ENCODE measurements around the gene AHCYL2.
"Not testable (repeated sequence)": the region's sequence is repeated elsewhere in the genome, so short reads cannot be mapped to it uniquely, and the experiment has no call there.

Gene AHCYL2

DNA sequence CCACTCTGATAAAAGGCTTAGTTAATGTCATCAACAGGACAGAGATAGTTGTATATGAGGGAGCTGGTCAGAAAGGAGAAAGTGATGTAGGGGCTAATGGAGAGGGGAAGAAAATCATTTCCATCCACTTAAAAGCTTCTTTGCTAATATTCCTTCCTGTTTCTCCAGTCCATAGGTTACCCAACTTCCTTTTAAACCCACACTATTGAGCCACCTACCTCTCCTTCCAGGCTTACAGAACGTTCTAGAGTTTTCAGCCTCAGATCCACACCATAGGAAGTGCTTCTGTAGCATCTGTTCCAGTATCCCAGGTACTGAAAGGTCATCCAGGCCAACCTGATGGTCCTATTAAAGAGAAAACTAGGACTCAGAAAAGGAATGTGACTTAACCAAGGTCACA, 237.6 kb downstream of the AHCYL2 start:
- no peak for DNase-seq

DNA sequence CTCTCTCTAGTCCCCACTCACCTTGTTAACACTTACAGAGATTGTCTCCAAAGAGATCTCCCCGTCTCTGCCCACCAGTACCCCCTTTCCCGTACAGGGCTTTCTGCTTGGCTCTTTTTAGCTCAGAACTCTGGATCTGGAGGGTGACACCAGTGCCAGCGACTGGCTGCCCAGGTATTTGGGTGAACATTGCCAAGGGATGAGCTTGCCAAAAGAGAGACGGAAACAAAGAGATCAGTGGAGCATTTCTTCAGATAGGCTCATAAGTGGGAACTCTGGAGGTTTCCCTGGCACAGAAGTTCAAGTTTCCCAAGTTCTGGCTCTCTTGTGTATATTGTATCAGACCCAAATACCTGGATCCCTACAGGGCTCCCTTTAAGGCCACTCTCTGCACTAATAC, 239.4 kb downstream of the AHCYL2 start:
- no peak for DNase-seq

DNA sequence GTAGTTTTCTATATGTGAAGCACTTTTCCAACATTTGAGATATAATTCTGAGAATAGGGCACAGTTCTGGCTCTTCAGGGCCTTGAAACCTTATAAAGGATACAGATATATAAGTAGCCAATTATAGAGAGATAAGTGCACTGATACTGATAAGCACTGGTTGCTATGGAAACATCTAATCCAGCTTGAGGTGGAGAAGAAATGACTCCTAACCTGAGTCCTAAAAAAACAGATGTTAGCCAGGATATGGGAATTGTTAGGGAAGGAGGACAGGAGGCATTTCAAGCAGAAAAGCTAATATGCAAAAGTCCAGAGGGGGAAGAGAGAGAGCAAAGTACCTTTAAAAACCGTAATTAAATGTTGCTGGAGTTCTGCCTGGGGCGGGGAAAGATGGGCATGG, 240.2 kb downstream of the AHCYL2 start:
- no peak for DNase-seq

GRCh38 chr7:129466796-129467195, 242.0 kb downstream of the AHCYL2 start:
- DNase-seq, result no peak

GRCh38 chr7:129468087-129468486, 243.3 kb downstream of the AHCYL2 start:
- DNase-seq, result no peak

GRCh38 chr7:129468547-129468946, 243.7 kb downstream of the AHCYL2 start:
- DNase-seq, result no peak

DNA sequence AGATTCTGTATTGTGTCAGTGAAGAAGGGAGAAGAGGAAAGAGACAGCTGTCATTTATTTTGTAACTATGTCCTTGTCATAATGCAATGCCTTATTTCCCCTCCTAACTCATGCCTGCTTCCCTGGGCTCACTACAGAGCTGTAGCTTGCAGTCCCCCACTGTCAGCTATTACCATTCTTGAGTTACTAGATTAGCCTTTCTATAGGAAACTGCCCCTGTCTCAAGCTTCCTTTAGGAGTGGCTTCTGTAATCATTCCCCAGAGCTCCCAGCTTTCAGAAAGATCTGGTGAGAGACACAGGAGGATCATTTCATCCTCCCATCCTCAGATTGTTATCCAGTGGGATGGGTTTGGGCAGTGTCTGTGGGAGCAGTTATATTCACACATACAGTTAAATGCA, 245.1 kb downstream of the AHCYL2 start:
- DNase-seq, result no peak

DNA sequence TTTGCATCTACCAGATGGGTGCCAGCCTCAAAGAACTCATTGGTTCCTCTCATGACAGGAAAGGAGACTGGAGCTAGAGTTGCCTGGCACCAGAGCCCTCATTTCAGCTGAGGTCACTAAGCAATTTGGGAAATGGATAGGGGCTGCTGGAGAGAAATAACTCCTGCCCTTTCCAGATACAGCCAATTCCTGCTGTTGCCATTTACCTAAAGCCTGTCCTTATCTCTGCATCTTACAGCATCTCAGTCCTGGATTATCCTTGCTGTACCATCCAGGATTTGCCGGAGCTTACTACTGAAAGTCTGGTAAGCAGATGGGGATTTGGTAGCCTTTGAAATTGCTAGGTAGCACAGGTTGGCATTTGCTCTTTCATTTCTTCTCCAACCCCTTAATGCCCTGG, 245.6 kb downstream of the AHCYL2 start:
- no peak for DNase-seq

- no peak for DNase-seq
These were observed 246.6 kb downstream of the AHCYL2 start for GRCh38 chr7:129471402-129471827.

- DNase-seq, result not testable (repeated sequence)
These were observed 251.1 kb downstream of the AHCYL2 start for GRCh38 chr7:129475931-129476330.

DNA sequence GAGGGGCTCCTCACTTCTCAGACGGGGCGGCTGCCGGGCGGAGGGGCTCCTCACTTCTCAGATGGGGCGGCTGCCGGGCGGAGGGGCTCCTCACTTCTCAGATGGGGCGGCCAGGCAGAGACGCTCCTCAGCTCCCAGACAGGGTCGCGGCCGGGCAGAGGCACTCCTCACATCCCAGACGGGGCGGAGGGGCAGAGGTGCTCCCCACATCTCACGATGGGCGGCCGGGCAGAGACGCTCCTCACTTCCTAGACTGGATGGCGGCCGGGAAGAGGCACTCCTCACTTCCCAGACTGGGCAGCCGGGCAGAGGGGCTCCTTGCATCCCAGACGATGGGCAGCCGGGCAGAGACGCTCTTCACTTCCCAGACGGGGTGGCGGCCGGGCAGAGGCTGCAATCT, 251.6 kb downstream of the AHCYL2 start:
- DNase-seq, result not testable (repeated sequence)

Data from activated CD4-positive, alpha-beta T cell treated with anti-CD3 and anti-CD28 coated beads, Interleukin-2, amount 50 U/mL, for 1 hour (primary cell).